ENCODE results near the gene PTPRD. TPM values are rescaled to one million over a fixed set of nuclear protein-coding genes. Genes with fewer than 3 reads are reported as not detected.

PTPRD gene
- total and polyA plus RNA-seq, 4 donors = 97.4 to 229 (median 161) TPM

GRCh38 chr9:9246726-9247125 is 1366.1 kb downstream of the PTPRD start:
- Histone ChIP-seq H3K9me3 (ENCODE audit: control insufficient read depth, insufficient read depth, low read length) (no peaks in the 10 kb centered on the region), H3K4me3 (ENCODE audit: low read depth, low read length) (no peak overlapping the region), H3K4me1 (ENCODE audit: control insufficient read depth, insufficient read depth, low read length) (no peaks in the 10 kb centered on the region), H3K27me3 (ENCODE audit: control insufficient read depth, insufficient read depth, low read length) (no peaks in the 10 kb centered on the region), H3K36me3 (ENCODE audit: control insufficient read depth, insufficient read depth, low read length) (no peaks in the 10 kb centered on the region), H3K27ac (ENCODE audit: low read depth, low read length) (no peak overlapping the region)
- no peak for DNase-seq (ENCODE audit: low read depth in 4 of 6, low spot score in 6 of 6)
- WGBS (ENCODE audit: insufficient coverage) = 44% methylated on average over 2 of the region's 2 CpGs

GRCh38 chr9:9231946-9232345 is 1380.9 kb downstream of the PTPRD start:
- Histone ChIP-seq H3K9me3 (ENCODE audit: control insufficient read depth, insufficient read depth, low read length) (peaks cover 5% of the 10 kb centered on the region), H3K4me3 (ENCODE audit: low read depth, low read length) (no peak overlapping the region), H3K27me3 (ENCODE audit: control insufficient read depth, insufficient read depth, low read length) (no peaks in the 10 kb centered on the region), H3K36me3 (ENCODE audit: control insufficient read depth, insufficient read depth, low read length) (no peaks in the 10 kb centered on the region), H3K27ac (ENCODE audit: low read depth, low read length) (no peak overlapping the region), H3K4me1 (ENCODE audit: control insufficient read depth, insufficient read depth, low read length) (no peaks in the 10 kb centered on the region)
- DNase-seq (ENCODE audit: low read depth in 4 of 6, low spot score in 6 of 6) = no peak

GRCh38 chr9:9229269-9229668 is 1383.5 kb downstream of the PTPRD start:
- Histone ChIP-seq H3K36me3 (ENCODE audit: control insufficient read depth, insufficient read depth, low read length) (no peaks in the 10 kb centered on the region), H3K27ac (ENCODE audit: low read depth, low read length) (no peak overlapping the region), H3K27me3 (ENCODE audit: control insufficient read depth, insufficient read depth, low read length) (no peaks in the 10 kb centered on the region), H3K9me3 (ENCODE audit: control insufficient read depth, insufficient read depth, low read length) (peaks cover 5% of the 10 kb centered on the region), H3K4me3 (ENCODE audit: low read depth, low read length) (no peak overlapping the region), H3K4me1 (ENCODE audit: control insufficient read depth, insufficient read depth, low read length) (no peaks in the 10 kb centered on the region)
- WGBS (ENCODE audit: insufficient coverage) = no CpG with 5 or more reads among the region's 3 CpGs
- DNase-seq (ENCODE audit: low read depth in 4 of 6, low spot score in 6 of 6) = no peak

GRCh38 chr9:9223175-9223574 is 1389.6 kb downstream of the PTPRD start:
- H3K36me3 ChIP-seq (ENCODE audit: control insufficient read depth, insufficient read depth, low read length) = no peaks in the 10 kb centered on the region
- H3K27ac ChIP-seq (ENCODE audit: low read depth, low read length) = no peak overlapping the region
- DNase-seq (ENCODE audit: low read depth in 4 of 6, low spot score in 6 of 6) = peak in 1 of 6 donors; percentile 70
- no peaks in the 10 kb centered on the region for H3K27me3 ChIP-seq (ENCODE audit: control insufficient read depth, insufficient read depth, low read length)
- H3K4me1 ChIP-seq (ENCODE audit: control insufficient read depth, insufficient read depth, low read length) = no peaks in the 10 kb centered on the region
- H3K9me3 ChIP-seq (ENCODE audit: control insufficient read depth, insufficient read depth, low read length) = no peaks in the 10 kb centered on the region
- no peak overlapping the region for H3K4me3 ChIP-seq (ENCODE audit: low read depth, low read length)

- WGBS (ENCODE audit: insufficient coverage) = no CpG with 5 or more reads among the region's 1 CpG
Measured at GRCh38 chr9:9222730-9223129, 1390.1 kb downstream of the PTPRD start.

GRCh38 chr9:9216934-9217333 is 1395.9 kb downstream of the PTPRD start:
- H3K4me1 ChIP-seq (ENCODE audit: control insufficient read depth, insufficient read depth, low read length) = no peaks in the 10 kb centered on the region
- no peaks in the 10 kb centered on the region for H3K27me3 ChIP-seq (ENCODE audit: control insufficient read depth, insufficient read depth, low read length)
- H3K4me3 ChIP-seq (ENCODE audit: low read depth, low read length) = no peak overlapping the region
- no peak for DNase-seq (ENCODE audit: low read depth in 4 of 6, low spot score in 6 of 6)
- WGBS (ENCODE audit: insufficient coverage) = no CpG with 5 or more reads among the region's 2 CpGs
- H3K36me3 ChIP-seq (ENCODE audit: control insufficient read depth, insufficient read depth, low read length) = no peaks in the 10 kb centered on the region
- H3K9me3 ChIP-seq (ENCODE audit: control insufficient read depth, insufficient read depth, low read length) = no peaks in the 10 kb centered on the region
- no peak overlapping the region for H3K27ac ChIP-seq (ENCODE audit: low read depth, low read length)

More at GRCh38 chr9:9222730-9223129, 1390.1 kb downstream of the PTPRD start:
- Histone ChIP-seq H3K4me3 (ENCODE audit: low read depth, low read length) (no peak overlapping the region), H3K36me3 (ENCODE audit: control insufficient read depth, insufficient read depth, low read length) (no peaks in the 10 kb centered on the region), H3K9me3 (ENCODE audit: control insufficient read depth, insufficient read depth, low read length) (no peaks in the 10 kb centered on the region), H3K27me3 (ENCODE audit: control insufficient read depth, insufficient read depth, low read length) (no peaks in the 10 kb centered on the region), H3K27ac (ENCODE audit: low read depth, low read length) (no peak overlapping the region), H3K4me1 (ENCODE audit: control insufficient read depth, insufficient read depth, low read length) (no peaks in the 10 kb centered on the region)
- DNase-seq (ENCODE audit: low read depth in 4 of 6, low spot score in 6 of 6) = no peak

GRCh38 chr9:9215050-9215449 is 1397.8 kb downstream of the PTPRD start:
- Histone ChIP-seq H3K27me3 (ENCODE audit: control insufficient read depth, insufficient read depth, low read length) (no peaks in the 10 kb centered on the region), H3K9me3 (ENCODE audit: control insufficient read depth, insufficient read depth, low read length) (no peaks in the 10 kb centered on the region), H3K36me3 (ENCODE audit: control insufficient read depth, insufficient read depth, low read length) (no peaks in the 10 kb centered on the region), H3K4me3 (ENCODE audit: low read depth, low read length) (no peak overlapping the region), H3K27ac (ENCODE audit: low read depth, low read length) (no peak overlapping the region), H3K4me1 (ENCODE audit: control insufficient read depth, insufficient read depth, low read length) (no peaks in the 10 kb centered on the region)
- 100% methylated on average over 1 of the region's 2 CpGs for WGBS (ENCODE audit: insufficient coverage)
- DNase-seq (ENCODE audit: low read depth in 4 of 6, low spot score in 6 of 6) = no peak

- H3K4me3 ChIP-seq (ENCODE audit: low read depth, low read length) = no peak overlapping the region
- peak in 2 of 6 donors; percentile 15 to 88 for DNase-seq (ENCODE audit: low read depth in 4 of 6, low spot score in 6 of 6)
Measured at GRCh38 chr9:9214066-9214465, 1398.7 kb downstream of the PTPRD start.

GRCh38 chr9:9212963-9213362 is 1399.8 kb downstream of the PTPRD start:
- no peaks in the 10 kb centered on the region for H3K36me3 ChIP-seq (ENCODE audit: control insufficient read depth, insufficient read depth, low read length)
- peak in 1 of 6 donors; percentile 29 for DNase-seq (ENCODE audit: low read depth in 4 of 6, low spot score in 6 of 6)
- WGBS (ENCODE audit: insufficient coverage) = no CpG with 5 or more reads among the region's 3 CpGs
- no peak overlapping the region for H3K27ac ChIP-seq (ENCODE audit: low read depth, low read length)
- no peaks in the 10 kb centered on the region for H3K9me3 ChIP-seq (ENCODE audit: control insufficient read depth, insufficient read depth, low read length)
- H3K27me3 ChIP-seq (ENCODE audit: control insufficient read depth, insufficient read depth, low read length) = no peaks in the 10 kb centered on the region
- no peaks in the 10 kb centered on the region for H3K4me1 ChIP-seq (ENCODE audit: control insufficient read depth, insufficient read depth, low read length)
- H3K4me3 ChIP-seq (ENCODE audit: low read depth, low read length) = no peak overlapping the region

More at GRCh38 chr9:9214066-9214465, 1398.7 kb downstream of the PTPRD start:
- H3K9me3 ChIP-seq (ENCODE audit: control insufficient read depth, insufficient read depth, low read length) = no peaks in the 10 kb centered on the region
- H3K27ac ChIP-seq (ENCODE audit: low read depth, low read length) = no peak overlapping the region
- no peaks in the 10 kb centered on the region for H3K36me3 ChIP-seq (ENCODE audit: control insufficient read depth, insufficient read depth, low read length)
- H3K27me3 ChIP-seq (ENCODE audit: control insufficient read depth, insufficient read depth, low read length) = no peaks in the 10 kb centered on the region
- H3K4me1 ChIP-seq (ENCODE audit: control insufficient read depth, insufficient read depth, low read length) = no peaks in the 10 kb centered on the region
- 95% methylated on average over 2 of the region's 6 CpGs for WGBS (ENCODE audit: insufficient coverage)

GRCh38 chr9:9202276-9202675 is 1410.5 kb downstream of the PTPRD start:
- no peaks in the 10 kb centered on the region for H3K36me3 ChIP-seq (ENCODE audit: control insufficient read depth, insufficient read depth, low read length)
- H3K27me3 ChIP-seq (ENCODE audit: control insufficient read depth, insufficient read depth, low read length) = no peaks in the 10 kb centered on the region
- no CpG with 5 or more reads among the region's 1 CpG for WGBS (ENCODE audit: insufficient coverage)
- H3K4me1 ChIP-seq (ENCODE audit: control insufficient read depth, insufficient read depth, low read length) = no peaks in the 10 kb centered on the region
- H3K27ac ChIP-seq (ENCODE audit: low read depth, low read length) = no peak overlapping the region
- H3K9me3 ChIP-seq (ENCODE audit: control insufficient read depth, insufficient read depth, low read length) = no peaks in the 10 kb centered on the region
- DNase-seq (ENCODE audit: low read depth in 4 of 6, low spot score in 6 of 6) = no peak
- H3K4me3 ChIP-seq (ENCODE audit: low read depth, low read length) = no peak overlapping the region

Data from spinal cord (tissue), 10 donors.